HG02885 (cell line): ENCODE results near the gene PLD1.
A peak's percentile ranks its signal among the peaks of the same experiment; 100 is the strongest.
"Not testable (repeated sequence)": the region's sequence is repeated elsewhere in the genome, so short reads cannot be mapped to it uniquely, and the experiment has no call there.

Source experiments
- ATAC-seq: cut with Tn5 transposase; IDR thresholded peaks from one replicate; pipeline ENCODE4 v1.9.1; 2021; ENCODE audit warnings: mild to moderate bottlenecking; ENCODE audit not compliant: unreplicated experiment, poor library complexity

Gene PLD1

DNA sequence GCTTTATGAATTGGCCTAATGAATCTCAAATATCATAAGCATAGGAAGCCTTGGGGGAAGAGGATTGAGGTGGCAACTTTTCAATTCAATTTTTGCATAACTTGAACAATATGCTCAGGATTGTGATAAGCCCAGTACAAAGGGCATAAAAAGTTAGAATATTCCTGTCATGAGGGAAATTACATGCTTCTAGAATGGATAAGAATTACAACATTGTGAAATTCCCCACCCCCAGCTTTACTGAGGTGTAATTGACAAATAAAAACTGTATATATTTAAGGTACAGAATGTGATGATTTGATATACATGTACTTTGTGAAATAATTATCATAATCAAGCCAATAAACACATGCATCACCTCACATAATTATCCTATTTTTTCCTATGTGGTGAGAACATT, 217.5 kb downstream of the PLD1 start:
- no peak for ATAC-seq

DNA sequence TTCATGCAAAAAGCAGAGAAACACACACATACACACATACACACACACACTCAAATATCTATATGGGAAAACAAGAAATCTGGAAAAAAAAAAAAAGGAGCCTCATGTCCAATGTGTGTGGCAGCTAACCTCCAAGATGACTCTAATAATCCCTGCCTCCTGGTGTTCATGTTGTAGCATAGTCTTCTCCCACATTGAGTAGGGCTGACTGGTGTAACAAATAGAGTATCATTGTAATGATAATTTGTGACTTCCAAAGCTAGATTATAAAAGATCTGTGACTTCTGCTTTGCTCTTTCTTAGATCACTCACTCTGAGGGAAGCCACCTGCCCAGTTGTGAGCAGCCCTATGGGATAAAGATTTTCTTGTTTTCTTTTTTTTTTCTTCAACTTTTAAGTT, 219.2 kb downstream of the PLD1 start:
- no peak for ATAC-seq

DNA sequence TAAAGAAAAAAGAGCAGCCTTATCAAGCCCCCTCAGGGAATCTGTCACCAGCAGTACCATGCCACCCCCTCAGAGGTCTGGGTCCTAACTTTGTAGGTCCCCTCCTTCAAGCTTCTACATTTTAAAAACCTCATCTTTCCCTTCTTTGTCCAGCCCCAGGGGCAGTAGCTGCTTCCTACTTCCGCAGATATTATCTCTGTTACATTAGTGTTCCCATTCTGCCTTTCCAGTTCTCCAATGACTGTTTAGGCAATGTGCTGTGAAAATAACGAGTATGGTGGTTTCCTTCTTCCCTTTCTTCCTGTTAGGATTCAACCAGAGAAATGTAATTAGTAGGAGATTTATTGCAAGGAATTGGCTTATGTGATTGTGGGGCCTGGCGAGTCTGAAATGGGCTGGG, 224.0 kb downstream of the PLD1 start:
- no peak for ATAC-seq

GRCh38 chr3:171585039-171585438, 225.2 kb downstream of the PLD1 start:
- no peak for ATAC-seq

- ATAC-seq, result no peak
Measured at GRCh38 chr3:171584100-171584499, 226.2 kb downstream of the PLD1 start.

GRCh38 chr3:171574556-171575240, 235.6 kb downstream of the PLD1 start:
- ATAC-seq, result no peak

- ATAC-seq, result no peak
Measured at GRCh38 chr3:171569571-171570132, 240.6 kb downstream of the PLD1 start.

DNA sequence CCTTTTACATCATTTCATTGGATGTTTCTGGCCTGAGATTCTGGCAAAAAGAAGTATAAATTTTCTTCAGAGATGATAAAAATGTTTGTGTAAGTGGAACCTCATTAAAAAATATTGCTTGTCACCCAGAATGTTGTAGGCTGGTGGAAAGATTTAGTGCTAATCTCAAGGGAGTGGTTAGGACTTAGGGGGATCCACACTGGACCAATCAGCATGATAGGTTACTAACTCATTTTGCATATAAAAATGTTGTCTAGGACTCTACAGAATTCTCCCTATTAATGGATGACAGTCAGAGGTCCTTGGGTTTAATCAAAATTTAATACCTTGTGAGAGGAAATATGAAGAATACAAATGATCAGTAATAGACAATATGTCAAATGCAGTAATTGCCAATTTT, 241.5 kb downstream of the PLD1 start:
- no peak for ATAC-seq

- no peak for ATAC-seq
Measured at GRCh38 chr3:171566803-171567422, 243.4 kb downstream of the PLD1 start.

- no peak for ATAC-seq
Measured at GRCh38 chr3:171565481-171566058, 244.7 kb downstream of the PLD1 start.

GRCh38 chr3:171564748-171565480, 245.4 kb downstream of the PLD1 start:
- ATAC-seq, result no peak

DNA sequence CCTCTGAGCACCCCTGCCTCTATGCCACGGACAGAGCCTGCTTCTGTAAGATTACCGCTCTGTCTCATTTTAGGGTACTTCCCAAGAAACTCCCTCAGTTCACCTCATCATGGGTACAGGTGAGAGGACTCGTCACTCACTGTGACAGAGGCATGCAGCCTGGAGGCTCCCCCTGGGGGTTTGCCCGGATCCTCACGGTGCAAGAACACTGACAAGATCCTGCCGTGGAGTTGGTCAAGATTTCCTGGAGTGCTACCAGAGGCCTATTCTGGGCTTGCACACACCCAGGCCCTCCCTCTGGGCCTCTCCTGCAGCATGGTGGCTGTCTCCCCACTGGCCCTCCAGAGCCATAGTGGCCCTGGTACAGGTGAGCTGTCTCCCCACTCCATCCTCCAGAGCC, 247.0 kb downstream of the PLD1 start:
- ATAC-seq, result no peak

DNA sequence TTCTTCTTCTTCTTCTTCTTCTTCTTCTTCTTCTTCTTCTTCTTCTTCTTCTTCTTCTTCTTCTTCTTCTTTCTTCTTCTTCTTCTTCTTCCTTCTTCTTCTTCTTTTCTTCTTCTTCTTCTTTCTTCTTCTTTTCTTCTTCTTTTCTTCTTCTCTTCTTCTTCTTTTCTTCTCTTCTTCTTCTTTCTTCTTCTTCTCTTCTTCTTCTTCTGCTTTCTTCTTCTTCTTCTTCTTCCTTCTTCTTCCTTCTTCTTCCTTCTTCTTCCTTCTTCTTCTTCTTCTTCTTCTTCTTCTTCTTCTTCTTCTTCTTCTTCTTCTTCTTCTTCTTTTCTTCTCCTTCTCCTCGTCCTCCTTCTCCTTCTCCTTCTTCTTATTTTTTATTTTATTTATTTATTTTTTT, 247.8 kb downstream of the PLD1 start:
- ATAC-seq, result not testable (repeated sequence)

- peak; percentile 72 for ATAC-seq
Measured at GRCh38 chr3:171561596-171562323, 248.5 kb downstream of the PLD1 start.

GRCh38 chr3:171559586-171559985, 250.7 kb downstream of the PLD1 start:
- ATAC-seq, result no peak

- ATAC-seq, result no peak
Measured at GRCh38 chr3:171558188-171558696, 252.0 kb downstream of the PLD1 start.

DNA sequence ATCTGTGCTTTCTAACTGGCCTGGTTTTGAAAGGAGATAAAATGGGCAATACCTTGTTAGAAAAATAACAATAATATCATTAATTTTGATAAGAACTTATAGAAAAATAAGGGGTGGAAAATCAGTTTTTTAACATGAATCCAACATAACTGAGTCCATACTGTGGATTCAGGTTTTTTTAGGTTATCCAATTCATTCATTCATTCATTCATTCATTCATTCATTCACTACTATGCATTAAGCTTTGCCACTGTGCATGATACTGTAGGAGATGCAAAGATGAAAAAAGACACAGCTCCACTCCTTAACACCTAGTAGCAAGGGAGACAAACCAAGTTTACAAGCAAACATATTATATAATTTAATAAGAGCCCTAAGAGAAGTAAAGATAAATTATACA, 253.1 kb downstream of the PLD1 start:
- ATAC-seq, result no peak

GRCh38 chr3:171556574-171557145, 253.6 kb downstream of the PLD1 start:
- ATAC-seq, result peak; percentile 38

GRCh38 chr3:171556148-171556547, 254.1 kb downstream of the PLD1 start:
- no peak for ATAC-seq

DNA sequence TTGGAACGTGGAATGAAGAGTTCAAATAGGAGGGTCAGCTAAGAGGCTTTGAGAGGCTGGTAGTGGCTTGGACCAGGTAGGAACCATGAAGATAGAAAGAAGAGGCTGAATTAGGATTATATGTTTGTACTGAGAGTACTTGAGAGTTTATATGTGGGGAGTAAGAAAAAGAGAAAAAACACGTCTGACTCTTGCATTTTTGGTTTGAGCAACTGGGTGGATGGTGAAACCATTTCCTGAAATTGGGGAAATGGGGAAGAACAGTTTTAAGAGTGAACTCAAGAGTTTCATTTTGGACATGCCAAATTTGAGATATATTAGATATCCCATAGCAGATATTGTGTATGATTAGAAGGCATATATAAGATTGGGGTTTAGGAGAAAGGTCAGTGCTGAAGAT, 257.2 kb downstream of the PLD1 start:
- ATAC-seq, result no peak
